Fibroblast of villous mesenchyme (primary cell): ENCODE measurements around the gene MAP3K12. TPM values are rescaled to one million over a fixed set of nuclear protein-coding genes. Genes with fewer than 3 reads are reported as not detected.
A peak's percentile ranks its signal among the peaks of the same experiment; 100 is the strongest.

Experiments used
- DNase-seq: peaks from one replicate; pipeline ENCODE4 v3.0.0-alpha.2; 2010; ENCODE audit warnings: low read depth
- H3K4me3 ChIP-seq: 2 replicates; pipeline ENCODE4 v1.5.1; 2011; ENCODE audit warnings: low read depth, mild to moderate bottlenecking, low read length
- total RNA-seq: library from RNA; depleted of rRNA; stranded (reverse); fragments of >200 nt; gene quantifications from 2 replicates; pipeline ENCODE4 v1.2.3, GENCODE V29; 2012
- TF ChIP-seq, protein P1 (sequence below): IDR thresholded peaks from 2 replicates; pipeline ENCODE4 v1.5.1; 2012; ENCODE audit warnings: low read depth, mild to moderate bottlenecking, low read length; ENCODE audit not compliant: insufficient read depth

The MAP3K12 gene
- total RNA-seq, 1 donor: 41.0 TPM

DNA sequence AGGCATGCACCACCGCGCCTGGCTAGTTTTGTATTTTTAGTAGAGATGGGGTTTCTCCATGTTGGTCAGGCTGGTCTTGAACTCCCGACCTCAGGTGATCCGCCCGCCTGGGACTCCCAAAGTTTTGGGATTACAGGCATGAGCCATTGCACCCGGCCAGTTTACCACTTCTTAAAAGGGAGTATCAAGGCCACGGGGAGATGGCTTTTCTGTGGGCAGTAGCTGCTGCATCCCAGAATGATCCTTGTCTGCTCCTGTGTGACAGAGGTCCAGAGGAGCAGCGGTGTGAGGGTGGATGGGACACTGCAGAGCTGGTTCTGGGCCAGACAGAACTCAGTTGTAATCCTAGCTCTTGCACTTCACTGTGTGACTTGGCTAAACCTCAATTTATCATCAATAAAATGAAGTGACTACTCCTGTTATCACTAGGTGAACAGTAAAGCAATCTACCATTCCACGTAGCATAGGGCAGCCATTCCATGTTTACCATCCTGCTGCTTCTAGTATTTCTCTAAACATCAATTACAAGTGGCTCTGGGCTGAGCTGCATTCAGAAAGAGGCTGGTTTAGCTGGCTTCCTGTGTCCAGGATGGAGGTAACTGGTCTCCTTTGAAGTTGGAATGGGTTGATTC is 11.0 kb upstream of the MAP3K12 start:
- TF ChIP-seq, protein P1, sequence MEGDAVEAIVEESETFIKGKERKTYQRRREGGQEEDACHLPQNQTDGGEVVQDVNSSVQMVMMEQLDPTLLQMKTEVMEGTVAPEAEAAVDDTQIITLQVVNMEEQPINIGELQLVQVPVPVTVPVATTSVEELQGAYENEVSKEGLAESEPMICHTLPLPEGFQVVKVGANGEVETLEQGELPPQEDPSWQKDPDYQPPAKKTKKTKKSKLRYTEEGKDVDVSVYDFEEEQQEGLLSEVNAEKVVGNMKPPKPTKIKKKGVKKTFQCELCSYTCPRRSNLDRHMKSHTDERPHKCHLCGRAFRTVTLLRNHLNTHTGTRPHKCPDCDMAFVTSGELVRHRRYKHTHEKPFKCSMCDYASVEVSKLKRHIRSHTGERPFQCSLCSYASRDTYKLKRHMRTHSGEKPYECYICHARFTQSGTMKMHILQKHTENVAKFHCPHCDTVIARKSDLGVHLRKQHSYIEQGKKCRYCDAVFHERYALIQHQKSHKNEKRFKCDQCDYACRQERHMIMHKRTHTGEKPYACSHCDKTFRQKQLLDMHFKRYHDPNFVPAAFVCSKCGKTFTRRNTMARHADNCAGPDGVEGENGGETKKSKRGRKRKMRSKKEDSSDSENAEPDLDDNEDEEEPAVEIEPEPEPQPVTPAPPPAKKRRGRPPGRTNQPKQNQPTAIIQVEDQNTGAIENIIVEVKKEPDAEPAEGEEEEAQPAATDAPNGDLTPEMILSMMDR: no peak
- no peak overlapping the region for H3K4me3 ChIP-seq
- DNase-seq: no peak

DNA sequence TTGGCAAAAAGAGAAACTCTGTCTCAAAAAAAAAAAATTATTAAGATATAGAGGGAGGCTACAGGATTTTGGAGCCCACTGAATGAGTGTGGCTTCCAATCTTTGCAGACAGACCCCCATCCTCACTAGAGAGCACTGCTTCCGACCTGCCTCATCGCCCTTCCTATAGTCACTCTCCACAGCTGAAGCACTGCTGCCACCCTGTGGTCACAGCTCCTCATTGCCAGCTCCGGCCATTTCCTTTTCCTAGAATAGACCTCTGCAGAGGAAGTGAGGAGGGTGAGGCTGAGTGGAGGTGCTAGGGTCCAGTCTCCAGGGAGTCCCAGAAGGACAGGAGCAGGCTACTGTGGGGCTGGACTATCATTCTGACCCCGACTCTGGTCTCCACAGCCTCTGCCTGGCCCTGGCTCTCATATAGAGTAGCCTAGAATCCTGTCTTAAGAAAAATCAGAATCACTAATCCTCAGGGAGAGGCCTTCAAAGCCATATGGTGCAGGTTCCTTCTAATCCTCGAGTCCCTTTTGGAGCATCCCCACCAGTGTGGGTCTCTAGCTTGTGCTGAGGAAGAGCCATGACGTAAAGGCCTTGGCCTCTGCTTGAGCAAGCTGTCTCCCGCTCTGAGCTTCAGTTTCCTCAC is 9.4 kb upstream of the MAP3K12 start:
- TF ChIP-seq, protein P1: peak; percentile 98
- H3K4me3 ChIP-seq: no peak overlapping the region
- peak; percentile 76 for DNase-seq

DNA sequence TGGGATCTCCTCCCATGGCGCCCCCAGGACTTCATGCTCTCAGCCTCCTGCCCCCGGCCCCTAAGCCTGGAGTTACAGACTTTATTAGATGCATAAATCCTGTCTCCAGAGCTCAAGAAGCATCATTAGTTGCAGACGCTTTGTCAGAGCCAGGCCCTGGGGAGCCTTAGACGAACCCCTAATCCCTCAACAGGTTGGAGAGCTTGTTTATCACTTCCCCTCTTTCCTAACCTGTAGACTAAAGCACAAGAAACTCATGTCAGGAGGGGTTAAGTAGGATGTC is 8.3 kb upstream of the MAP3K12 start:
- no peak for DNase-seq
- TF ChIP-seq, protein P1: no peak
- no peak overlapping the region for H3K4me3 ChIP-seq

DNA sequence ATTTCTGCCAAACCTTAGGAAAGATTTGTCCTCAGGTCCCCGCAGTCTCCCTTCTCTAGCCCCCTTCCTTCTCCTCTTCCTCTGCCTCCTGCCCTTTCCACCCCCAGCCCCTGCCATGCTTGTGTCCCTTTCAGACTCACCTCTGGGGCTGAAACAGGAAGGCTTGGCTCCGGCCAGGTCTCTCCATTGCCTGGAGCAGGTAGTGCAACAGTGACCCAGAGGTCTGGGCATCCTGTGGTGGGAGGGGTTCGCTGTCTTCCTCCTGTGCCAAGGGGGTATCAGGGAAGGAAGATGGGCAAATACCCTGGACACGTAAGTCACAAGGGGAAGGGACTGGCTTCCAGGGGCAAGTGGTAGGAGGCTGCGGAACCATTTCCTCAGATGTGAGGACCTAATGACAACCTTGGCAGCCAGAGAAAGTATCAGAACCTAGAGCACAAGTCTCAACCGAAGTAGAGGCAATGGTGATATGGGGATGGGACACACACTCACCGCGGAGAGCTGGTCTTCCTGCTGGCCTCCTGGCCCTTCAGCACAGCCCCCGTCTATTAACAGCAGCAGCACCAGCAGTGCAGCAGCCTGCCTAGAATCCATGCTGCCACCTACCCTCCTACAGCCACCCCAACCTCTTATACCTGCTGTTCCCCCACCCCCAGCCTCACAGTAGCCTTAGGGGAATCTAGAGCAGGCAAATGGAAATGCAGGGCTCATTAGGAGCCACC is 7.8 kb upstream of the MAP3K12 start, which contains the start of gene NPFF:
TSS of gene NPFF (minus strand) at position 604 of the 722 bp plus-strand sequence. CDS start at position 594, 10 bp downstream.
- no peak for DNase-seq
- TF ChIP-seq, protein P1: no peak
- no peak within 1 kb of the TSS for H3K4me3 ChIP-seq

DNA sequence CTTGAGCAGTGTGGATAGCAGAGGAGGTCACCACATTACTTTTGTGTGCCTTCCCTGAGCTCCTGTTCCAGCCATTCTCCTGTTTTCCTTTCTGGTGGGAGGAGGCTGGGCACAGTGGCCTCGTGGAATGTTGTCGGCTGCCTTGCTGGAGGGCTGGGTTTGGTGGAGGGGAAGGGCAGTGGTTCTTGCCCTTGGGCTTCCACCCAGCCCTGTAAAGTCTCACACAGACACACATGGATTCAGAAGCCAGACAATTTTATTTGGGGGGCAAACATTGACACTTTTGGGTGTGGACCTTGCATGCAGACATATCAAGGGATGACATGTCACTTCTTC is 7.2 kb upstream of the MAP3K12 start:
- DNase-seq: no peak
- TF ChIP-seq, protein P1: no peak
- H3K4me3 ChIP-seq: no peak overlapping the region

DNA sequence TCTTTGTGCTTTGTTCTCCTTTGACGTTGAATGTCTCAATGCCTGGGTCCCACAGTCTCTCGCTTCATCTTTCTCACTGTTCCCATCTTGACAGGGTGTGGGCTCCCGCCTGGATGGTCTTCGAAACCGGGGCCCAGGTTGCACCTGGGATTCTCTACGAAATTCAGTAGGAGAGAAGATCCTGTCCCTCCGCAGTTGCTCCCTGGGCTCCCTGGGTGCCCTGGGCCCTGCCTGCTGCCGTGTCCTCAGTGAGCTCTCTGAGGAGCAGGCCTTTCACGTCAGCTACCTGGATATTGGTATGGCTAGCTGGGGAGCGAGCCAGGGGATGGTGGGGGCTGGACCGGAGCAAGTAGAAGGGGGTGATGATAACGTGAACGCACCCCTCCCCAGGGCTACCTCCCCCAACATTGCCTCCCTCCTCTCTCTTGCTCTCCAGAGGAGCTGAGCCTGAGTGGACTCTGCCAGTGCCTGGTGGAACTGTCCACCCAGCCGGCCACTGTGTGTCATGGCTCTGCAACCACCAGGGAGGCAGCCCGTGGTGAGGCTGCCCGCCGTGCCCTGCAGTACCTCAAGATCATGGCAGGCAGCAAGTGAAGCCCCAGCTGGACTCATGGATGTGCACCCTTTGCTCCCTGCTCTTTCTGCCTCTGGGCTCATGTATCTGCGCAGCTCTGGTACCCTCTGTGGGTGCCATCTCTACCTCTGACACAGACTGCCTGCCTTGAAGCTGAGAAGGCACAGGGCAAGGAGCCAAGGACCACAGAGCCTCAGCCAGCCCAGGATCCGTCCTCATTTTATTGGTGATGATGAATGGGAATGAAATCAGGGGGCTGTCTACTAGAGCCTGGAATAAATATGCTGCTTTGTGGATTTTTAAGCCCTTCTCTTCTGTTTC is 6.5 kb upstream of the MAP3K12 start:
- TF ChIP-seq, protein P1: no peak
- DNase-seq: no peak
- H3K4me3 ChIP-seq: no peak overlapping the region
